ENCODE measurements around the gene SNX30.

Gene SNX30

GRCh38 chr9:112753725-112754124 is 3.2 kb downstream of the SNX30 start:
- DNase-seq = no peak

GRCh38 chr9:112754578-112754977 is 4.0 kb downstream of the SNX30 start:
- DNase-seq = no peak

- DNase-seq = no peak
Measured at GRCh38 chr9:112755016-112755427, 4.5 kb downstream of the SNX30 start.

- no peak for DNase-seq
Measured at GRCh38 chr9:112755675-112756074, 5.1 kb downstream of the SNX30 start.

- DNase-seq = no peak
Measured at GRCh38 chr9:112757282-112757883, 6.8 kb downstream of the SNX30 start.

- DNase-seq = no peak
Measured at GRCh38 chr9:112757940-112758339, 7.4 kb downstream of the SNX30 start.

- DNase-seq = no peak
Measured at GRCh38 chr9:112760821-112761220, 10.3 kb downstream of the SNX30 start.

- no peak for DNase-seq
Measured at GRCh38 chr9:112761912-112762655, 11.5 kb downstream of the SNX30 start.

- no peak for DNase-seq
Measured at GRCh38 chr9:112762726-112763518, 12.4 kb downstream of the SNX30 start.

GRCh38 chr9:112764344-112764743 is 13.8 kb downstream of the SNX30 start:
- no peak for DNase-seq

GRCh38 chr9:112764837-112765236 is 14.3 kb downstream of the SNX30 start:
- no peak for DNase-seq

- DNase-seq = no peak
Measured at GRCh38 chr9:112765281-112765680, 14.7 kb downstream of the SNX30 start.

- DNase-seq = no peak
Measured at GRCh38 chr9:112771359-112772214, 21.0 kb downstream of the SNX30 start.

- DNase-seq = no peak
Measured at GRCh38 chr9:112772215-112772509, 21.6 kb downstream of the SNX30 start.

- no peak for DNase-seq
Measured at GRCh38 chr9:112772551-112772950, 22.0 kb downstream of the SNX30 start.

- DNase-seq = no peak
Measured at GRCh38 chr9:112774006-112774996, 23.7 kb downstream of the SNX30 start.

- DNase-seq = no peak
Measured at GRCh38 chr9:112777914-112778313, 27.4 kb downstream of the SNX30 start.

GRCh38 chr9:112780450-112781036 is 30.0 kb downstream of the SNX30 start:
- DNase-seq = no peak

- no peak for DNase-seq
Measured at GRCh38 chr9:112782218-112782617, 31.7 kb downstream of the SNX30 start.

GRCh38 chr9:112783551-112783954 is 33.0 kb downstream of the SNX30 start:
- DNase-seq = no peak

- DNase-seq = peak; percentile 66
Measured at GRCh38 chr9:112784020-112784785, 33.6 kb downstream of the SNX30 start.
